Measurements from ENCODE around the gene KCNK16.

GRCh38 chr6:39341352-39341751 lies 18.9 kb upstream of the KCNK16 start:
- TF ChIP-seq CTCF (IDR thresholded peaks at IDR 0.05) (no peak), EZH2phosphoT487 (IDR thresholded peaks at IDR 0.05) (no peak)

Measured in neural progenitor cell (in vitro differentiated cells).